HG03175 (cell line): ENCODE results near the gene FREM1.

ENCODE experiments used
- ATAC-seq: cut with Tn5 transposase; IDR thresholded peaks from one replicate; pipeline ENCODE4 v1.9.1; 2021; ENCODE audit warnings: mild to moderate bottlenecking, moderate library complexity; ENCODE audit not compliant: unreplicated experiment

FREM1 gene

DNA sequence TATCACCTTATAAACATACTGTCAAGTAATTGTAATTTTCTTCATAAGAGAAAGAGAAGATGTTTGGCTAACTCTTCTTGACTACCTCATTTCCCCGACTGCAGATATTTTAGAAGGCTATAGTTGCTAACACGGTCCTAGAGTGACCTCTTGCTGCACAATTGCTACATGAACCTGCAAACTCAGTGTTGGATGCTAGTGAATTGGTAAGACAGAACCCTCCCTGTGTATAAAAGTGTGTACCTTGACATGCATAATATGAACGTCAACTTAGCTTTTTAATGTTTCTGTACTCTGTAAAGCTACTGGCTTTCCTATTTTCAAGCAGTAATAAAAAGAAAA is 141.0 kb downstream of the FREM1 start:
- ATAC-seq, result peak; percentile 66

GRCh38 chr9:14768405-14769229 is 141.6 kb downstream of the FREM1 start:
- ATAC-seq, result no peak

DNA sequence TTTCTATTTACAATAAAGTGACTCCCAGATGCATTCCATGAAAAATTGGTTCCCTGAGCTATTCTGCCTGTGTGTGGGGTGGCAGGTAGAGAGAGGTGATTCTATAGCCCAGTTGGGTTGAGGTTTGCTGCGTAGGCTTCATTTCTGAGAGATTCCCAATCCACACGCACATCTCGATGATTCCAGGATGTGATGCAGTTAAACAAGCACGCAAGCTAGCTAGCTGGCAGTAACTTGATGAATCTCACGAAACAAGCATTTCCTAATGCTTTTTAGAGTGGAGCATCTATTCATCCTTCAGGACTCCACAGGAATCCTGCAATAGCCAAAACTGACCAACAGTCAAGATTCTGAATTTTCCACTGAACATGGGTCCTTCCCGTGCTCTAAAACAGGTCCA is 143.9 kb downstream of the FREM1 start:
- no peak for ATAC-seq

GRCh38 chr9:14761584-14761983 is 148.6 kb downstream of the FREM1 start:
- ATAC-seq, result no peak

GRCh38 chr9:14760060-14760459 is 150.2 kb downstream of the FREM1 start:
- no peak for ATAC-seq

- no peak for ATAC-seq
Measured at GRCh38 chr9:14756291-14756690, 153.9 kb downstream of the FREM1 start.

DNA sequence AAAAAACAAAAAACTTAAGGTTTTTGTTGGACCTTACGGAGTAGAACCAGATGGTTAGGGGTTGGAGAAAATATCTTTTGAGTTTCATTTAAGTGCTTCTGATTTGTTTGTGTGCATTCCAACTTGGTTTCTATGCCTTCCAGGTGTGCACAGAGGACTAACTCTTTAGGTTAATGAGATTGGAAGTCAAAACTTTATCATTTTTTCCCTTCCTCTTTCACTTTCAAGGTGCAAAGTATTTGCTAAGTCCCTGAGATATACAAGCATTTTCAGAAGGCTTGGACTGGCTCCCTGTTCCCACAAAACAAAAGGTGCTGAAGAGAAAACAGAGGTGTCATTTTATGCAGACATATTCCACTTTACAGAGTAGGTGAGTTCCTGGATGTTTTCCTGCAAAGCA is 157.4 kb downstream of the FREM1 start:
- ATAC-seq, result no peak

- no peak for ATAC-seq
Measured at GRCh38 chr9:14752271-14752670, 158.0 kb downstream of the FREM1 start.

DNA sequence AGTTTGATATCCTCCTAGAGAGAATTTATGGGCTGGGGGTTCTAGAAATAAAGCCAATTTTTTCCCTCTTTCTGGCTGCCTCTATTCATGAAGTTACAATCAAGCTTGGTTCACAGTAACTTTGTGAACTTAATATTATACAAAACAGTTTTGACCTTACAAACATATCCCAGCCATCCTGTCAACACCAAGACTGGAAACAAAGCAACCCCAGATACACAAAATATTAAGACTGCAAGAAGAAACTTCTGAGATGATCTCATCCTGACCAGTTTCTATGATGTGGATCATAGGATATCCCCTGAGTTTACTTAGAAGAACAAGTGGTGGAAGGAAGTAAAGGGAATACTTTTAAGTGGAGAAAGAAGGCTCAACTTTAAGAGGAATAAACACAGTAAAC is 159.4 kb downstream of the FREM1 start:
- no peak for ATAC-seq

DNA sequence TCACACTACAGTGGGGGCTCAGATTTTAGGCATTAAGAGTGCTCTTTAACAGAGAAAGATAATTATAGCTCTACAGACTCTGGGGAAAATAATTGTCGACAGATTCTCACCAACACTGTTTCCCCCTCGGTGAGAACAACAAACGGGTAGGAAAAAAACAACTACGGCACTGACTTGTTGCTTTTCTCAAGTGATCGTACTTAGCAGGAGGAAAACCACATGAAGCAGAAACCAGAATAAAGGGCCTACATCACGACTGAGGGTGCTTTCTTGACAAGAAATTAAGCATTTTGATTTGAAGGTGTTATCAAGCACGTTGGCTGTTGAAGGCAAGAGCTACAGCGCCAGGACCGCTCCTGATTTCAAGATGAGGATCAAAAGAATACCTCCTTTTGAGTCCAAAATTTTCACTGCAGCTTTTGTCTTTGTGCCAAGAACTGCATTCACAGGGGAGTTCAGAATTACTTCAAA is 160.5 kb downstream of the FREM1 start:
- ATAC-seq, result no peak

- ATAC-seq, result no peak
Measured at GRCh38 chr9:14748373-14748772, 161.9 kb downstream of the FREM1 start.

DNA sequence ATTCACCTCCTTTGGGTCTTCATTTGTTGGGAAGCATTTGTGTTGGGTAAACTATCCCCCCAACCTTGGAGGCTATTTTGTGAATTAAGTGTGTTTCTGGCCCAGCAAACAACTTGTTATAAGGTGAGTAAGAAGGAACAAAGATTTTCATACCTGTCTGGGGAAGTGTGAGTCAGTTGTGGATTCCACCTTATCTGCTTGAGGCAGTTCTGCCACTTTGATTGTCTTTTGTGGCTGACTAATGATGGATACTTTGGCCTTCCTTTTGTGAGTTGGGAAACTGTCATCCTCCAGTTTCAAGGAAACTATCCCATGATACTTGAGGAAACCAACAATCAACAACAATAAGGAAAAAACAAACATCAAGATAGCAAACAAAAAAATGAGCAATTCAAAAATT is 163.1 kb downstream of the FREM1 start:
- no peak for ATAC-seq

DNA sequence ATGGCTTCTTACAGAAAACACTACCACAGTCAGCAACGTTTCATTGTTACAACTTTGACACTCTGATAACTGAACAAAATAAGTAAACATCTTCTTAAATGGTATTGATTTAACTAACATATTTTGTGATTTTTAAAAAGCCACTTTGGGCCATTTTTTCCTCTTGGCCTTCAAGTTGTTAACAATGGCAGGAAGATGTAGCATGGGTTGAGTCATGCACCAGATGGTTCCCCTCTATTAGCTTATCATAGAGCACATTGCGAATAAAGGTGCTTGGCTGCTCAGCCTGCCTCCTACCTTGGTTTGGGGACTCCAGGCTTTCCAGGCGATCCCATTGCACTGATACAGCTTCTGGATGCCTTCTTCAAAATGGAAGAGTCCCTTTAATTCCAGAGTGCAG is 163.6 kb downstream of the FREM1 start:
- ATAC-seq, result no peak

GRCh38 chr9:14744768-14745167 is 165.5 kb downstream of the FREM1 start:
- ATAC-seq, result no peak

DNA sequence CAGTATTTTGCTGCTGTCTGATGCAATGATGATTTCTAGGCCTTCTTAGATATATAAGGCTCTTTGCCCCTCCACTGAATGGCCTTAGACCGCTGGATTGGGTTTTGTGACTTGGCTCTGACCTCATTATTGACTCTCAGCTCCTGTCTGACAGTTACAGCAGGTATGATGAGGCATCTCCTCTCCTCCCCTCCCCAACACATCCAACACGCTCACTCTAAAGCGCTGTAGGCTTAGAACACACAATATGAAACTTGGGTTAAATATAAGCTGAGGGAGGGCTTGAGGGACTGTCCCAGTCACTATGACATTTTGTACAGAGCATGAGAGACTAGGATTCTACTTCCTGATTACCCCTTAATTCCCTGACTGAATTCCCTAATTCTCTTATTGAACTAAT is 168.9 kb downstream of the FREM1 start:
- no peak for ATAC-seq

DNA sequence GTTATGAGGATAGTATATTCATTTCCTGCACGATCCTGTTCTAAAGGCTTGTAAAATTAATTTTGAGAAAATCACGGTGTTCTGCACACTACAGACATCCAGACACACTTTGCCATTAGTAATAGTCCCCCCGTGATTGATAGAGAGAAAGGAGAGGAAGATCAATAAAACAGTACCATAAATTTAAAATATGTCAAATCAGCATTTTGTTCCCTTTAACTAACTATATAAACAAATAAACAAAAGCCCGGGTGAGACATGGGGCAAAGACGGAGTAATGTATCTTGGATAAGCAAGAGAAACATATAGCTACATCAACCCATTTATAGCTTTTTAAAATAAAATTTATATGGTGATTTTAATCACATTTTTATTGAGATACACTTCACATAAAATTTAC is 177.1 kb downstream of the FREM1 start:
- ATAC-seq, result no peak

- no peak for ATAC-seq
Measured at GRCh38 chr9:14731294-14731981, 178.8 kb downstream of the FREM1 start.

- no peak for ATAC-seq
Measured at GRCh38 chr9:14730461-14730898, 179.7 kb downstream of the FREM1 start.

DNA sequence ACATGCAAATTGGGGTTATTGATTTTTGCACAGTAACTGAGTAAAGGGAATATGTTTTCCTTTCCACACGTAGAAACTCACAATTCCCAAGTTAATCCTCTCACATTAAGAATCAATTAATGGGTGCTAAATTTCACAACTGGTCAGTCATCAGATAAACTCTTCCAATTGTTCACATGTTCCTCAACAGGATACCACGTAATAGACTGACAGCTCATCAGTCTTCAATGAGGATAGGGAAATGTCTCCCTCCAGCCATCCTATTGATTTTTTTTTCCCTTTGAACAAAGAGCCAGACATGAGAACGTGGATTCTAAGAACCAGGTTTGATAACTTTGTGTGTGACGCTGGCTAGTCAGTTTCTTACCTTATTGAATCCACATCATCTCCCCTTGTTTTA is 186.9 kb downstream of the FREM1 start:
- no peak for ATAC-seq

GRCh38 chr9:14722391-14723035 is 187.7 kb downstream of the FREM1 start, which contains the start of gene CER1:
CER1 (minus strand) TSS chr9:14722733; CDS start chr9:14722672, 61 bp downstream.
- no peak for ATAC-seq

DNA sequence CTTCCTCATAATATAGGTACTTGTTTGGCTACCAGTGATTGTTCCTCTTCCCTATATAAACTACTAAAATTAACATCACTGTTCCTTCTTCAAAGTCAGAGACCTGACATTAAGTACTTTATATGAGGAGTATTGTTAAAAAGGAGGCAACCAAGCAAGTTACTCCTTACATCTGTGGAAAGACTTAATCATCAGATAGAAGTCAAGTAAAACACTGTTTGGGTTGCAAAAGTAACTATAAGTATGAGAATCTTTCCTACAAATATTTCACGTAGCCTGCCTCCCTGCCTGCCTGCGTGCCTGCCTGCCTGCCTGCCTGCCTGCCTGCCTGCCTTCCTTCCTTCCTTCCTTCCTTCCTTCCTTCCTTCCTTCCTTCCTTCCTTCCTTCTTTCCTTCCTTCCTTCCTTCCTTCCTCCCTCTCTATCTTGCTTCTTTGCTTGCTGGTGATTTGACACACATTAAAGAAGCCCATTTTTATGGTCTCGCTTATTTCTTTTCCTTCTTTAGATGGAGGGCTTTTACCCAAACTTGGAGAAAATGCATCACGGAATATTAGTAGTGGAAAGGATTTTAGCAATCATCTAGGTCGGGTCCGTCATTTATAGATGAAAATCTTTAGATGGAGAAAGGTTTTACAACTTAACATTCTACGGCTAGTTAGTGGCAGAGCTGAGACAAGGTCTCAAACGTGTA is 190.9 kb downstream of the FREM1 start:
- no peak for ATAC-seq
